Measurements from ENCODE around the gene INF2. TPM values are rescaled to one million over a fixed set of nuclear protein-coding genes. Genes with fewer than 3 reads are reported as not detected.

The INF2 gene
- total RNA-seq, 1 donor from 2014 or later: 26.6 TPM

DNA sequence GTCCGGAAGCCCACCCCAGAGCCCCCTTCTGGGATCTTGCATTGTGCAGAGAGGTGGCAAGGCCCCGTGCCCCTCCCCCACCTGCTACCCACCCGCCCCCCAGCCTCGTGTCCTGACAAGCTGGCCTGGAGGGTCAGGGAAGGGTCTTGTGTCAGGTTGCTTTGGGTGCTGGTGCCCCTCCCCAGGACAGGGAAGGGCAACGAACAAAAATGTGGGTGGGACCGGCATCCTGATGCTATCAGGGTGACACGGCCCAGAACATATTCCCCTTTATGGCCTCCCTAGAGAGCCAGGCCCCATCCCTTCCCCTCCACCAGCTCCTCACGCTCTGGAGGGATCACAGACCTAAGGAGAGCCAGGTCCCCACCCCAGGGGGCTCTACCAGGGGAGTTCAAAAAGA, 46.1 kb upstream of the INF2 start:
- no peak overlapping the region for H3K4me3 ChIP-seq (ENCODE audit: low read depth, low read length)
- no peak for DNase-seq (ENCODE audit: low read depth)
- FAIRE-seq: no peak
- H3K36me3 ChIP-seq (ENCODE audit: control insufficient read depth, insufficient read depth, low read length): no peaks in the 10 kb centered on the region
- TF ChIP-seq, protein P1, sequence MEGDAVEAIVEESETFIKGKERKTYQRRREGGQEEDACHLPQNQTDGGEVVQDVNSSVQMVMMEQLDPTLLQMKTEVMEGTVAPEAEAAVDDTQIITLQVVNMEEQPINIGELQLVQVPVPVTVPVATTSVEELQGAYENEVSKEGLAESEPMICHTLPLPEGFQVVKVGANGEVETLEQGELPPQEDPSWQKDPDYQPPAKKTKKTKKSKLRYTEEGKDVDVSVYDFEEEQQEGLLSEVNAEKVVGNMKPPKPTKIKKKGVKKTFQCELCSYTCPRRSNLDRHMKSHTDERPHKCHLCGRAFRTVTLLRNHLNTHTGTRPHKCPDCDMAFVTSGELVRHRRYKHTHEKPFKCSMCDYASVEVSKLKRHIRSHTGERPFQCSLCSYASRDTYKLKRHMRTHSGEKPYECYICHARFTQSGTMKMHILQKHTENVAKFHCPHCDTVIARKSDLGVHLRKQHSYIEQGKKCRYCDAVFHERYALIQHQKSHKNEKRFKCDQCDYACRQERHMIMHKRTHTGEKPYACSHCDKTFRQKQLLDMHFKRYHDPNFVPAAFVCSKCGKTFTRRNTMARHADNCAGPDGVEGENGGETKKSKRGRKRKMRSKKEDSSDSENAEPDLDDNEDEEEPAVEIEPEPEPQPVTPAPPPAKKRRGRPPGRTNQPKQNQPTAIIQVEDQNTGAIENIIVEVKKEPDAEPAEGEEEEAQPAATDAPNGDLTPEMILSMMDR (IDR thresholded peaks at IDR 0.05; ENCODE audit: insufficient read depth, low read length, severe bottlenecking): no peak
- no peaks in the 10 kb centered on the region for H3K27me3 ChIP-seq (ENCODE audit: control insufficient read depth, insufficient read depth, low read length)

DNA sequence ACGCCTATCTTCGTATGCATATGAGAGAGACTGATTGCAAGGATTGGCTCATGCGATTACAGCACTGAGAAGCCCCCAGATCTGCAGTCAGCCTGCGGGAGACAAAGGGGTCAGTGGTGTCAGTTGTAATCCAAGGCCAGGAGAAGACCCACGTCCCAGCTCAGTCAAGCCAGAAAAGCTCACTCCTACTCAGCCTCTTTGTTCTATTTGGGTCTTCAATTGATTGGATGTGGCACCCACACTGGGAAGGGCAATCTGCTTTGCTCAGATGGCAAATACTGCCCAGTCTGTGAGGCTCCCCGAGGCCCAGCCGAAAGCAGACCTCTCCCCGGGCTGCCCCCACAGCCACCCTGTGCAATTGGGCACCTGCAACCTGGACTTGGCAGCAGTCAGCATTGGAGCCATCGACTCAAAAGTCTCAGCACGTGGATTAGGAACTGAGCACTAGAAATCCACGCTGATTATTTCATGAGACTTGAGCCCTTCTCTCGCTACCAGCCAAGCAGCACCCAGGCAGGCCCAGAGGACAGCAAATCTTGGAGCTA, 45.3 kb upstream of the INF2 start:
- H3K27me3 ChIP-seq (ENCODE audit: control insufficient read depth, insufficient read depth, low read length): no peaks in the 10 kb centered on the region
- DNase-seq (ENCODE audit: low read depth) (no peak), FAIRE-seq (no peak)
- no peak overlapping the region for H3K4me3 ChIP-seq (ENCODE audit: low read depth, low read length)
- TF ChIP-seq, protein P1 (IDR thresholded peaks at IDR 0.05; ENCODE audit: insufficient read depth, low read length, severe bottlenecking): no peak
- H3K36me3 ChIP-seq (ENCODE audit: control insufficient read depth, insufficient read depth, low read length): no peaks in the 10 kb centered on the region

DNA sequence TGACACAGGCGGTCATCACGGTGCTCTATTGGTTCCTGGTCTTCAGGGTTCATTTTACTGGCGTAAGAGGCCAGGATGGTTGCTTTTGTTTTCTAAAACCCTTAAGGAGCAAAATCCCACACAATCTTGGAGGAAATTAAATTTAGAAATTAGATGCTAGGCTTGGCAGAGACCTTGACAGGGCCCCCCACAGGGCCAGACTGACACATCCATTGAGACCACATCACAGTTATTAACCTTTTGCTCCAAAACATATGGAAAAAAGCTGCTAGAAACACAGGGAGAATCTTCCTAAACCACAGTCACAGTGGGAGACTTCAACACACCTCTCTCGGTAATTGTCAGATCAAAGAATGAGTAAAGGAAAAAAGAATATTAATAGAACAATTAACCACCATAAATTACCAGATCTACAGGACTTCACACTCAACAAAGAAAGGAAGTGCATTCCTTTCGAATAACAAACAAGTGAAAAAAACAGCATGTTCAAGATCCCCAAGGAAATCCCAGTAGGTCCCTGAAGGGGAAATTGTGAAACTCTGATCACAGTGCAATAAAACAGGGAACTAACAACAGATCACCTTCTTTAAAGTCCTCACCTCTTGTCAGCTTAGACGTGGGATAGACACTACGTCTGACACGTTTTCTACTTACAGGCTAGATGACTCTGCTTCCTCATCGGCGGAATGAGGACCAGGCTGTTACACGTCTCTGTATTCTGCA, 44.6 kb upstream of the INF2 start:
- H3K4me3 ChIP-seq (ENCODE audit: low read depth, low read length): no peak overlapping the region
- H3K27me3 ChIP-seq (ENCODE audit: control insufficient read depth, insufficient read depth, low read length): no peaks in the 10 kb centered on the region
- TF ChIP-seq, protein P1 (IDR thresholded peaks at IDR 0.05; ENCODE audit: insufficient read depth, low read length, severe bottlenecking): no peak
- no peak for FAIRE-seq
- H3K36me3 ChIP-seq (ENCODE audit: control insufficient read depth, insufficient read depth, low read length): no peaks in the 10 kb centered on the region
- peak; percentile 29 for DNase-seq (ENCODE audit: low read depth)

DNA sequence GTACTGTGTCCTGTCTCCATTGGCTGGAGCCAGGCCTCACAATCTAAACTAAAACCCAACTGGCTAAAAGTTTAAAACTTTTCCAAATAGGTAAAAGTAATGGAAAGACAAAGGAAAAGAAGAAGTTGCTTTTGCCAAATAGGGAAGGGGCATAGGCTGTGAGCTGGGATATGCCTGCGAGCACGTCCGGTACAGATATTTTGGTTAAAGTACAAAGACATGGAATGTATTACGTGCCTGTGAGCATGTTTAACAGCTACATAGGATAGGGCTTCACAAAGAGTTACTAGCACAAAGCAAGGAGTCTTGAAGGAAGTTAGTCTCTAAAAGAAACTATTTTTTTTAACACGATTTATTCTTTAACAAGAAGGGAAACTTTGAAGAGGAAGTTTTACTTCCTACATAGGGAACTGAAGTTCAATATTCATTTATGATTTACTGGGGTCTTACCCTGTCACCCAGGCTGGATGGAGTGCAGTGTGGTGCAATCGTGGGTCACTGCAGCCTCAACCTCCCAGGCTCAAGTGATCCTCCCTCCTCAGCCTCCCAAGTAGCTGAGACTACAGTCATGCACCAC, 41.9 kb upstream of the INF2 start:
- no peak for FAIRE-seq
- TF ChIP-seq, protein P1 (IDR thresholded peaks at IDR 0.05; ENCODE audit: insufficient read depth, low read length, severe bottlenecking): no peak
- H3K4me3 ChIP-seq (ENCODE audit: low read depth, low read length): no peak overlapping the region
- H3K27me3 ChIP-seq (ENCODE audit: control insufficient read depth, insufficient read depth, low read length): no peaks in the 10 kb centered on the region
- H3K36me3 ChIP-seq (ENCODE audit: control insufficient read depth, insufficient read depth, low read length): no peaks in the 10 kb centered on the region
- no peak for DNase-seq (ENCODE audit: low read depth)

DNA sequence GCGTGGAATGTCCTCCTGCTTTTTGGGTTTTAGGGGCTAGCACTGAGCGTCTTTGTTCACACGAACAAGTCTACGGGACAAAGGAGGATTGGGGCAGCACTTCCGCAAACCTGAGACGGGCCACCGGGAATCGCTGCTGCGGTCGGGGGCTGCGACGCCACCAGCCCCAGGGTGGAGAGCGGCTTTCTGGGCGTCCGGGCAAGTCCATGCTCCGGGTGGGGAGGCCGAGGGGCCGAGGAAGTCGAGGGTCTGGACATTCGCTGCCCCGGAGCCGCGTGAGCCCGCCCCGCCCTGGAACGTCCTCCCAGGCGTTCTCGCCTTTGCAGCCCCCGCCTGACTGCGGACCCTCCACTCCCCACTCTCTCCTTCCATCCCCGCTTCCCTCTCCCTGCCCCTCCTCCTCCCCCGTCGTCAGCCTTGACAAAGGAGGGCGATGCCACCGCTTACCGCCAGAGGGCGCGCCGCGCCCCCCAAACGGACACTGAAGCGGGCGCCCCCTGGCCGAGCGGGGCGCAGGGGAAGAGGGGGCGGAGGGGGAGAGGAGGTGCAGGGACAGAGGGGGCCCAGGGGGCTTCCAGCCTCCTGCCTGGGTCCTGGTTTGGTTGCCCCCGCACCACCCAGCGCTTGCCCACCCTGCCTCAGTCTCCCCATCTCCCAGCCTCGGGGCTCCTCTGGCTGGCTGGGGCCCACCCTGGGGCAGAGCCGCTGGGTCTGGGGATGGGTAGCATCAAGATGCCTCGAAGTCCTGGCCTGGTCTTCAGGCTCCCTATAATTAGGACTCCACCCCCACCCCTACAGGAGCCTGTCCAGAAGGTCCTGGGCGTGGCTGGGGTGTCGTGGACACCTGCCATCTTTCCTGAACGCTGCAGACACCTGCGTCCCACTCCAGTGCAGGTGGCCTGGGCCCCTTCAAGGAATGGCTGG, 39.1 kb upstream of the INF2 start:
- no peak for FAIRE-seq
- peak overlapping the region; percentile 40 for H3K4me3 ChIP-seq (ENCODE audit: low read depth, low read length)
- H3K36me3 ChIP-seq (ENCODE audit: control insufficient read depth, insufficient read depth, low read length): no peaks in the 10 kb centered on the region
- peak; percentile 17 for DNase-seq (ENCODE audit: low read depth)
- TF ChIP-seq, protein P1 (IDR thresholded peaks at IDR 0.05; ENCODE audit: insufficient read depth, low read length, severe bottlenecking): peak; percentile 94
- no peaks in the 10 kb centered on the region for H3K27me3 ChIP-seq (ENCODE audit: control insufficient read depth, insufficient read depth, low read length)
